Endothelial cell of umbilical vein (primary cell): Measurements from ENCODE around the gene CHST8. TPM values are rescaled to one million over a fixed set of nuclear protein-coding genes. Genes with fewer than 3 reads are reported as not detected.

Experiments used
- BruUV-seq: library from RNA; stranded (reverse); fragments of 400-500 nt; replicated peaks from 2 replicates; lab custom pipeline; 2021; lab: Mats Ljungman, UMichigan
- CTCF ChIA-PET: fragments of 300-600, 350-600 bp; sonication (Branson Sonifier 250); formaldehyde crosslinking; loops from one replicate; lab custom pipeline; 2021; ENCODE audit warnings: antibody characterized with exemption, inconsistent platforms; lab: Charles Lee
- POLR2A ChIA-PET: fragments of 300-600, 350-600 bp; sonication (Branson Sonifier 250); formaldehyde crosslinking; loops from one replicate; lab custom pipeline; 2021; ENCODE audit warnings: antibody characterized with exemption, inconsistent platforms; lab: Charles Lee
- DNase-seq: peaks from one replicate; pipeline ENCODE4 v3.0.0-alpha.2; 2011; ENCODE audit warnings: low read depth, low spot score
- FAIRE-seq: peaks from 2 replicates; lab custom pipeline; 2011; peaks lifted over from hg19 to GRCh38; lab: Jason Lieb, UNC
- H2AFZ ChIP-seq: 2 replicates; pipeline ENCODE4 v1.6.0; 2012; ENCODE audit warnings: low read depth, low read length, control low read depth, inconsistent platforms
- H3K27ac ChIP-seq: 2 replicates; pipeline ENCODE4 v1.5.1; 2011; ENCODE audit warnings: low read depth, mild to moderate bottlenecking, control low read depth, low read length, moderate library complexity; ENCODE audit not compliant: insufficient read depth
- H3K27me3 ChIP-seq, 2 experiments: 2 replicates each; pipeline versions ENCODE4 v1.6.0 to v1.6.1; 2011; ENCODE audit warnings: low read length in 2 of 2, mixed read lengths in 1 of 2; ENCODE audit not compliant: control insufficient read depth in 2 of 2, insufficient read depth in 2 of 2
- H3K36me3 ChIP-seq, 2 experiments: 2 replicates in 1 of 2; 3 replicates in 1 of 2; pipeline ENCODE4 v1.5.1; 2011; ENCODE audit warnings: low read length in 2 of 2, mild to moderate bottlenecking in 1 of 2, moderate library complexity in 1 of 2; ENCODE audit not compliant: control insufficient read depth in 2 of 2, insufficient read depth in 2 of 2; ENCODE audit errors: extremely low read depth in 1 of 2
- H3K4me1 ChIP-seq: 3 replicates; pipeline ENCODE4 v1.5.1; 2011; ENCODE audit warnings: mild to moderate bottlenecking, low read length; ENCODE audit not compliant: control insufficient read depth, insufficient read depth; ENCODE audit errors: extremely low read depth
- H3K4me2 ChIP-seq: 2 replicates; pipeline ENCODE4 v1.6.1; 2011; ENCODE audit warnings: low read length, control low read depth, mixed read lengths; ENCODE audit not compliant: insufficient read depth
- H3K4me3 ChIP-seq, 3 experiments: fragments of 200-600 bp in 1 of 3; sonication (generic), shearing (Covaris generic) in 1 of 3; replicated peaks in 1 of 3; 2 replicates each; pipeline ENCODE4 v1.5.1; 2011 to 2016; ENCODE audit warnings: control low read depth in 3 of 3, low read length in 3 of 3, mild to moderate bottlenecking in 2 of 3, inconsistent platforms in 1 of 3, low read depth in 1 of 3, moderate library complexity in 1 of 3; ENCODE audit not compliant: insufficient read depth in 1 of 3
- H3K79me2 ChIP-seq: 2 replicates; pipeline ENCODE4 v1.6.0; 2012; ENCODE audit warnings: low read length, inconsistent platforms; ENCODE audit not compliant: control insufficient read depth, insufficient read depth
- H3K9ac ChIP-seq: replicated peaks from 2 replicates; pipeline ENCODE3; 2011; ENCODE audit warnings: low read length, control low read depth; ENCODE audit not compliant: insufficient read depth; ENCODE audit errors: extremely low read depth
- H3K9me1 ChIP-seq: replicated peaks from 3 replicates; pipeline ENCODE4 v1.6.0; 2011; ENCODE audit warnings: mild to moderate bottlenecking, low read length; ENCODE audit not compliant: control insufficient read depth, insufficient read depth; ENCODE audit errors: extremely low read depth
- H3K9me3 ChIP-seq: replicated peaks from 2 replicates; pipeline ENCODE4 v1.5.1; 2012; ENCODE audit warnings: low read length, inconsistent platforms; ENCODE audit not compliant: control insufficient read depth, insufficient read depth
- H4K20me1 ChIP-seq: replicated peaks from 2 replicates; pipeline ENCODE3; 2011; ENCODE audit warnings: mild to moderate bottlenecking, low read length; ENCODE audit not compliant: control insufficient read depth, insufficient read depth; ENCODE audit errors: extremely low read depth
- EZH2 ChIP-seq: IDR thresholded peaks from 2 replicates; pipeline ENCODE4 v1.6.1; 2012; ENCODE audit warnings: borderline replicate concordance, low read depth, mild to moderate bottlenecking, moderate library complexity, low read length, inconsistent platforms; ENCODE audit not compliant: severe bottlenecking
- FOS ChIP-seq: IDR thresholded peaks from 2 replicates; pipeline ENCODE4 v1.6.1; 2011; ENCODE audit warnings: mild to moderate bottlenecking, low read length, moderate library complexity, borderline replicate concordance; ENCODE audit not compliant: insufficient read depth
- GATA2 ChIP-seq: IDR thresholded peaks from 2 replicates; pipeline ENCODE4 v1.7.0; 2011; ENCODE audit warnings: low read depth, mild to moderate bottlenecking, moderate library complexity, mixed read lengths, low read length; ENCODE audit not compliant: insufficient read length, insufficient read depth
- JUN ChIP-seq: IDR thresholded peaks from 2 replicates; pipeline ENCODE4 v1.6.1; 2011; ENCODE audit warnings: borderline replicate concordance, low read depth; ENCODE audit not compliant: insufficient read length, insufficient read depth
- MAX ChIP-seq: IDR thresholded peaks from 2 replicates; pipeline ENCODE4 v1.6.1; 2011; ENCODE audit not compliant: insufficient read depth, insufficient read length
- MYC ChIP-seq: IDR thresholded peaks from one replicate; pipeline ENCODE4 v1.6.1; 2011; ENCODE audit warnings: mild to moderate bottlenecking, low read depth, low read length
- POLR2A ChIP-seq: IDR thresholded peaks from 2 replicates; pipeline ENCODE4 v1.6.1; 2012; ENCODE audit warnings: low read depth, mild to moderate bottlenecking, control low read depth, low read length
- POLR2AphosphoS5 ChIP-seq: IDR thresholded peaks from 2 replicates; pipeline ENCODE4 v1.6.1; 2012; ENCODE audit warnings: low read depth, mild to moderate bottlenecking, control low read depth, low read length, moderate library complexity; ENCODE audit not compliant: insufficient read depth
- dilution Hi-C: fragments of 300-500 bp; cut with MboI; formaldehyde crosslinking; loops from one replicate; pipeline ENCODE4 v1.15.0; 2019; ENCODE audit warnings: low sequenced_read_pairs; ENCODE audit not compliant: extremely low pct_ligation_motif_present
- intact Hi-C: fragments of 100-400 bp; cut with micrococcal nuclease; formaldehyde crosslinking; loops from one replicate; pipeline ENCODE4 v1.10.0; 2022
- polyA plus RNA-seq, 4 experiments: library from polyadenylated mRNA; depleted of rRNA in 3 of 4; stranded (reverse) in 3 of 4; unstranded in 1 of 4; fragments of >200 nt; gene quantifications; 2 replicates each; pipeline versions ENCODE4 v1.2.1 to v1.2.3, GENCODE V29; 2011 to 2012; ENCODE audit warnings: missing spikeins in 1 of 4
- total RNA-seq: library from RNA; stranded (reverse); gene quantifications from 2 replicates; pipeline ENCODE4 v1.2.3, GENCODE V29; 2021
- TF ChIP-seq, protein P1 (sequence below), 2 donors: IDR thresholded peaks; 1 replicate in 1 of 2; 2 replicates in 1 of 2; pipeline ENCODE4 v1.5.1; 2011; ENCODE audit warnings: low read length in 2 of 2, mild to moderate bottlenecking in 2 of 2, moderate library complexity in 2 of 2, control low read depth in 1 of 2, inconsistent platforms in 1 of 2, low read depth in 1 of 2; ENCODE audit not compliant: insufficient read depth in 1 of 2; ENCODE audit errors: extremely low read depth in 1 of 2

The CHST8 gene
- total and polyA plus RNA-seq, 2 donors (not counting 3 experiments of a cell fraction or from before 2014, with no cell fraction given) = not detected

GRCh38 chr19:33582914-33583313 lies 38.8 kb upstream of the CHST8 start:
- DNase-seq = no peak
- Histone ChIP-seq H3K79me2 (no peaks in the 10 kb centered on the region), H3K9me3 (no peaks in the 10 kb centered on the region), H3K9ac (no peak overlapping the region), H2AFZ (no peak overlapping the region), H3K27ac (no peak overlapping the region), H3K4me1 (no peaks in the 10 kb centered on the region), H3K36me3 (no peaks in the 10 kb centered on the region), H3K27me3 (no peaks in the 10 kb centered on the region), H3K9me1 (no peaks in the 10 kb centered on the region), H4K20me1 (no peaks in the 10 kb centered on the region), H3K4me3 (no peak overlapping the region), H3K4me2 (no peak overlapping the region)
- ChIA-PET CTCF (no interaction called here), POLR2A (no interaction called here)
- TF ChIP-seq, protein P1, sequence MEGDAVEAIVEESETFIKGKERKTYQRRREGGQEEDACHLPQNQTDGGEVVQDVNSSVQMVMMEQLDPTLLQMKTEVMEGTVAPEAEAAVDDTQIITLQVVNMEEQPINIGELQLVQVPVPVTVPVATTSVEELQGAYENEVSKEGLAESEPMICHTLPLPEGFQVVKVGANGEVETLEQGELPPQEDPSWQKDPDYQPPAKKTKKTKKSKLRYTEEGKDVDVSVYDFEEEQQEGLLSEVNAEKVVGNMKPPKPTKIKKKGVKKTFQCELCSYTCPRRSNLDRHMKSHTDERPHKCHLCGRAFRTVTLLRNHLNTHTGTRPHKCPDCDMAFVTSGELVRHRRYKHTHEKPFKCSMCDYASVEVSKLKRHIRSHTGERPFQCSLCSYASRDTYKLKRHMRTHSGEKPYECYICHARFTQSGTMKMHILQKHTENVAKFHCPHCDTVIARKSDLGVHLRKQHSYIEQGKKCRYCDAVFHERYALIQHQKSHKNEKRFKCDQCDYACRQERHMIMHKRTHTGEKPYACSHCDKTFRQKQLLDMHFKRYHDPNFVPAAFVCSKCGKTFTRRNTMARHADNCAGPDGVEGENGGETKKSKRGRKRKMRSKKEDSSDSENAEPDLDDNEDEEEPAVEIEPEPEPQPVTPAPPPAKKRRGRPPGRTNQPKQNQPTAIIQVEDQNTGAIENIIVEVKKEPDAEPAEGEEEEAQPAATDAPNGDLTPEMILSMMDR (IDR thresholded peaks at IDR 0.05; ENCODE audit: extremely low read depth in 1 of 2, insufficient read depth in 1 of 2, low read depth in 1 of 2, low read length in 2 of 2) = no peak
- TF ChIP-seq EZH2 = no peak
- no peak for TF ChIP-seq FOS
- no peak for TF ChIP-seq MAX
- no peak for TF ChIP-seq POLR2AphosphoS5
- no peak for TF ChIP-seq GATA2
- no peak for TF ChIP-seq POLR2A
- TF ChIP-seq MYC = no peak
- TF ChIP-seq JUN = no peak
- dilution Hi-C loops = no loop called here
- no peak for FAIRE-seq
- intact Hi-C loops = no loop called here
- no TSS peak for BruUV-seq
